Activated CD4-positive, alpha-beta memory T cell treated with anti-CD3 and anti-CD28 coated beads for 36 hours (primary cell): ENCODE results near the gene CRKL. TPM values are rescaled to one million over a fixed set of nuclear protein-coding genes. Genes with fewer than 3 reads are reported as not detected.

Experiments used
- CTCF ChIA-PET: fragments of 350-600 bp; sonication (Branson Sonifier 250); formaldehyde crosslinking; loops from one replicate; lab custom pipeline; 2021; ENCODE audit warnings: antibody characterized with exemption, inconsistent platforms; lab: Charles Lee
- POLR2A ChIA-PET: fragments of 350-600 bp; sonication (Branson Sonifier 250); formaldehyde crosslinking; loops from one replicate; lab custom pipeline; 2021; ENCODE audit warnings: antibody characterized with exemption; lab: Charles Lee
- DNase-seq: peaks from one replicate; pipeline ENCODE4 v3.0.0-alpha.2; 2020
- H3K27ac Mint-ChIP-seq: one replicate; pipeline ENCODE4 v1.8.0; 2021; ENCODE audit warnings: mixed read lengths
- H3K27me3 Mint-ChIP-seq: one replicate; pipeline ENCODE4 v1.8.0; 2021; ENCODE audit warnings: mixed read lengths
- H3K36me3 Mint-ChIP-seq: one replicate; pipeline ENCODE4 v1.8.0; 2021; ENCODE audit warnings: mixed read lengths
- H3K4me1 Mint-ChIP-seq: one replicate; pipeline ENCODE4 v1.8.0; 2021; ENCODE audit warnings: low read depth, mixed read lengths
- H3K4me3 Mint-ChIP-seq: one replicate; pipeline ENCODE4 v1.8.0; 2021; ENCODE audit warnings: mild to moderate bottlenecking, mixed read lengths
- H3K9me3 Mint-ChIP-seq: one replicate; pipeline ENCODE4 v1.8.0; 2021; ENCODE audit warnings: mixed read lengths
- intact Hi-C: fragments of 100-400 bp; cut with micrococcal nuclease; formaldehyde crosslinking; loops from one replicate; pipeline ENCODE4 v1.15.1; 2023
- total RNA-seq, 2 experiments: library from RNA; stranded (reverse); gene quantifications; one replicate each; pipeline ENCODE4 v1.2.3, GENCODE V29; 2021

Gene CRKL
- total RNA-seq = 10 to 100 TPM; 65.1 to 65.7 TPM

- Mint-ChIP-seq H3K27me3 (no peaks in the 10 kb centered on the region), H3K27ac (peak within 1 kb of the TSS; percentile 88), H3K36me3 (peaks cover 19% of the 10 kb centered on the region), H3K4me3 (peak within 1 kb of the TSS; percentile 99), H3K9me3 (no peaks in the 10 kb centered on the region), H3K4me1 (peaks cover 28% of the 10 kb centered on the region)
- peak; percentile 98 for DNase-seq
- POLR2A ChIA-PET = no interaction called here
- intact Hi-C loops = loop anchor here (1.0 to 10.0 kb wide), 5 partner anchors 50 to 412 kb away; partner anchors contain the start of genes AIFM3, LZTR1, MED15 and PI4KA
- CTCF ChIA-PET = interaction anchor here (0.6 to 2.4 kb wide), 5 partner anchors 9 to 133 kb away, joined by 3 to 7 read pairs (median 4); no protein-coding TSS in a partner anchor
Observed at GRCh38 chr22:20916916-20917810, at the start of gene CRKL. Gene CRKL, plus strand, starts transcription at chr22:20917407. Its CDS starts 528 bp downstream, at chr22:20917935.

GRCh38 chr22:20868025-20868962 is 48.9 kb upstream of the CRKL start:
- no peak for DNase-seq
- H3K4me3 Mint-ChIP-seq = no peak overlapping the region
- peaks cover 13% of the 10 kb centered on the region for H3K4me1 Mint-ChIP-seq
- H3K9me3 Mint-ChIP-seq = no peaks in the 10 kb centered on the region
- H3K27ac Mint-ChIP-seq = peak overlapping the region; percentile 69
- CTCF ChIA-PET = interaction anchor here (0.9 to 1.0 kb wide), 2 partner anchors 17 to 49 kb away, joined by 4 read pairs; partner anchors contain the start of gene CRKL
- no peaks in the 10 kb centered on the region for H3K27me3 Mint-ChIP-seq
- peaks cover 4% of the 10 kb centered on the region for H3K36me3 Mint-ChIP-seq
- POLR2A ChIA-PET = interaction anchor here (1.0 kb wide), 2 partner anchors 9 to 52 kb away, joined by 3 read pairs; partner anchors contain the start of gene SNAP29
- intact Hi-C loops = no loop called here

- POLR2A ChIA-PET = no interaction called here
- H3K27ac Mint-ChIP-seq = no peak overlapping the region
- peaks cover 10% of the 10 kb centered on the region for H3K4me1 Mint-ChIP-seq
- H3K36me3 Mint-ChIP-seq = peaks cover 5% of the 10 kb centered on the region
- H3K4me3 Mint-ChIP-seq = no peak overlapping the region
- CTCF ChIA-PET = no interaction called here
- no peaks in the 10 kb centered on the region for H3K27me3 Mint-ChIP-seq
- DNase-seq = no peak
- H3K9me3 Mint-ChIP-seq = no peaks in the 10 kb centered on the region
- intact Hi-C loops = no loop called here
Observed at GRCh38 chr22:20869234-20869633, 48.0 kb upstream of the CRKL start.

GRCh38 chr22:20873214-20873613 is 44.0 kb upstream of the CRKL start:
- POLR2A ChIA-PET = no interaction called here
- no peak overlapping the region for H3K27ac Mint-ChIP-seq
- no peaks in the 10 kb centered on the region for H3K27me3 Mint-ChIP-seq
- H3K4me3 Mint-ChIP-seq = no peak overlapping the region
- peaks cover 15% of the 10 kb centered on the region for H3K36me3 Mint-ChIP-seq
- intact Hi-C loops = no loop called here
- H3K4me1 Mint-ChIP-seq = no peaks in the 10 kb centered on the region
- CTCF ChIA-PET = no interaction called here
- no peaks in the 10 kb centered on the region for H3K9me3 Mint-ChIP-seq
- DNase-seq = no peak

GRCh38 chr22:20875296-20875695 is 41.9 kb upstream of the CRKL start:
- Mint-ChIP-seq H3K4me1 (no peaks in the 10 kb centered on the region), H3K27me3 (no peaks in the 10 kb centered on the region), H3K4me3 (no peak overlapping the region), H3K9me3 (no peaks in the 10 kb centered on the region), H3K36me3 (peaks cover 15% of the 10 kb centered on the region), H3K27ac (no peak overlapping the region)
- POLR2A ChIA-PET = no interaction called here
- intact Hi-C loops = no loop called here
- no peak for DNase-seq
- CTCF ChIA-PET = interaction anchor here (0.7 kb wide), 1 partner anchor 40 kb away, joined by 3 read pairs; no protein-coding TSS in a partner anchor

GRCh38 chr22:20877715-20878114 is 39.5 kb upstream of the CRKL start:
- intact Hi-C loops = no loop called here
- H3K9me3 Mint-ChIP-seq = no peaks in the 10 kb centered on the region
- no peaks in the 10 kb centered on the region for H3K27me3 Mint-ChIP-seq
- peaks cover 13% of the 10 kb centered on the region for H3K36me3 Mint-ChIP-seq
- H3K4me3 Mint-ChIP-seq = no peak overlapping the region
- DNase-seq = no peak
- no peak overlapping the region for H3K27ac Mint-ChIP-seq
- POLR2A ChIA-PET = interaction anchor here (0.7 kb wide), 1 partner anchor 166 kb away, joined by 5 read pairs; no protein-coding TSS in a partner anchor
- no peaks in the 10 kb centered on the region for H3K4me1 Mint-ChIP-seq
- CTCF ChIA-PET = interaction anchor here (1.0 kb wide), 1 partner anchor 135 kb away, joined by 3 read pairs; no protein-coding TSS in a partner anchor

GRCh38 chr22:20881231-20881630 is 36.0 kb upstream of the CRKL start:
- ChIA-PET POLR2A (no interaction called here), CTCF (no interaction called here)
- Mint-ChIP-seq H3K4me3 (no peak overlapping the region), H3K36me3 (peaks cover 16% of the 10 kb centered on the region), H3K4me1 (no peaks in the 10 kb centered on the region), H3K9me3 (no peaks in the 10 kb centered on the region), H3K27me3 (no peaks in the 10 kb centered on the region), H3K27ac (no peak overlapping the region)
- intact Hi-C loops = no loop called here
- no peak for DNase-seq

GRCh38 chr22:20881869-20882815 is 35.1 kb upstream of the CRKL start:
- H3K4me1 Mint-ChIP-seq = no peaks in the 10 kb centered on the region
- CTCF ChIA-PET = no interaction called here
- POLR2A ChIA-PET = no interaction called here
- no peak overlapping the region for H3K27ac Mint-ChIP-seq
- H3K4me3 Mint-ChIP-seq = no peak overlapping the region
- H3K36me3 Mint-ChIP-seq = peaks cover 13% of the 10 kb centered on the region
- no peaks in the 10 kb centered on the region for H3K27me3 Mint-ChIP-seq
- H3K9me3 Mint-ChIP-seq = no peaks in the 10 kb centered on the region
- DNase-seq = no peak
- intact Hi-C loops = no loop called here

GRCh38 chr22:20882855-20883254 is 34.4 kb upstream of the CRKL start:
- H3K9me3 Mint-ChIP-seq = no peaks in the 10 kb centered on the region
- no peak overlapping the region for H3K27ac Mint-ChIP-seq
- H3K27me3 Mint-ChIP-seq = no peaks in the 10 kb centered on the region
- CTCF ChIA-PET = no interaction called here
- peaks cover 18% of the 10 kb centered on the region for H3K36me3 Mint-ChIP-seq
- no peak for DNase-seq
- no peaks in the 10 kb centered on the region for H3K4me1 Mint-ChIP-seq
- intact Hi-C loops = no loop called here
- no peak overlapping the region for H3K4me3 Mint-ChIP-seq
- POLR2A ChIA-PET = no interaction called here

GRCh38 chr22:20884454-20884853 is 32.8 kb upstream of the CRKL start:
- Mint-ChIP-seq H3K27me3 (no peaks in the 10 kb centered on the region), H3K4me1 (no peaks in the 10 kb centered on the region), H3K27ac (no peak overlapping the region), H3K4me3 (no peak overlapping the region), H3K36me3 (peaks cover 26% of the 10 kb centered on the region), H3K9me3 (no peaks in the 10 kb centered on the region)
- POLR2A ChIA-PET = no interaction called here
- intact Hi-C loops = no loop called here
- CTCF ChIA-PET = no interaction called here
- DNase-seq = no peak

GRCh38 chr22:20885017-20885556 is 32.1 kb upstream of the CRKL start:
- ChIA-PET CTCF (interaction anchor here (1.0 to 1.3 kb wide), 3 partner anchors 17 to 114 kb away, joined by 4 read pairs; no protein-coding TSS in a partner anchor), POLR2A (no interaction called here)
- Mint-ChIP-seq H3K9me3 (no peaks in the 10 kb centered on the region), H3K27me3 (no peaks in the 10 kb centered on the region), H3K27ac (no peak overlapping the region), H3K36me3 (peaks cover 33% of the 10 kb centered on the region), H3K4me3 (no peak overlapping the region), H3K4me1 (no peaks in the 10 kb centered on the region)
- intact Hi-C loops = no loop called here
- no peak for DNase-seq
